Mesendoderm (in vitro differentiated cells): ENCODE data around the gene AK5.

ENCODE experiments used
- DNase-seq: peaks from one replicate; pipeline ENCODE4 v3.0.0; 2013
- H2AK5ac ChIP-seq: 2 replicates; pipeline ENCODE4 v1.6.1; 2013; ENCODE audit warnings: low read length, inconsistent platforms
- H2BK120ac ChIP-seq: 2 replicates; pipeline ENCODE4 v1.6.1; 2013; ENCODE audit warnings: low read depth, mild to moderate bottlenecking, low read length, moderate library complexity, mixed read lengths
- H2BK15ac ChIP-seq: replicated peaks from 2 replicates; pipeline ENCODE4 v1.6.1; 2013; ENCODE audit warnings: low read depth, mild to moderate bottlenecking, moderate library complexity
- H2BK5ac ChIP-seq: 2 replicates; pipeline ENCODE4 v1.6.1; 2013; ENCODE audit warnings: low read length, inconsistent platforms
- H3K18ac ChIP-seq: 2 replicates; pipeline ENCODE4 v1.6.1; 2013; ENCODE audit warnings: mild to moderate bottlenecking, low read length, mixed read lengths
- H3K23ac ChIP-seq: one replicate; pipeline ENCODE4 v1.6.1; 2013; ENCODE audit warnings: low read length
- H3K27ac ChIP-seq: 2 replicates; pipeline ENCODE4 v1.5.1; 2013; ENCODE audit warnings: low read depth, mild to moderate bottlenecking, inconsistent platforms, low read length, moderate library complexity
- H3K27me3 ChIP-seq: 2 replicates; pipeline ENCODE4 v1.6.1; 2013; ENCODE audit warnings: low read length, control low read depth, mild to moderate bottlenecking, inconsistent platforms; ENCODE audit not compliant: insufficient read depth, poor library complexity
- H3K36me3 ChIP-seq: 2 replicates; pipeline ENCODE4 v1.6.1; 2013; ENCODE audit warnings: low read length, inconsistent platforms; ENCODE audit not compliant: control insufficient read depth, insufficient read depth
- H3K4ac ChIP-seq: one replicate; pipeline ENCODE4 v1.6.1; 2013; ENCODE audit warnings: low read depth, mild to moderate bottlenecking, low read length, moderate library complexity
- H3K4me1 ChIP-seq: 2 replicates; pipeline ENCODE4 v1.6.1; 2013; ENCODE audit warnings: low read depth, low read length, inconsistent platforms; ENCODE audit not compliant: control insufficient read depth
- H3K4me2 ChIP-seq: 2 replicates; pipeline ENCODE4 v1.6.1; 2013; ENCODE audit warnings: low read length
- H3K4me3 ChIP-seq: 2 replicates; pipeline ENCODE4 v1.5.1; 2013; ENCODE audit warnings: mild to moderate bottlenecking, low read length
- H3K56ac ChIP-seq: one replicate; pipeline ENCODE4 v1.6.1; 2013; ENCODE audit warnings: low read length
- H3K79me1 ChIP-seq: 2 replicates; pipeline ENCODE4 v1.6.1; 2013; ENCODE audit warnings: low read length, inconsistent platforms
- H3K79me2 ChIP-seq: 2 replicates; pipeline ENCODE4 v1.6.1; 2013; ENCODE audit warnings: mild to moderate bottlenecking, low read length; ENCODE audit not compliant: control insufficient read depth, insufficient read depth
- H3K9ac ChIP-seq: 2 replicates; pipeline ENCODE4 v1.6.1; 2013; ENCODE audit warnings: low read length, inconsistent platforms
- H4K5ac ChIP-seq: one replicate; pipeline ENCODE4 v1.6.1; 2013; ENCODE audit warnings: low read length
- H4K8ac ChIP-seq: one replicate; pipeline ENCODE4 v1.6.1; 2013; ENCODE audit warnings: low read depth, mild to moderate bottlenecking, control low read depth, low read length, moderate library complexity
- WGBS: extraction: QIAGEN DNeasy Blood & Tissue Kit; methylation state at CpG from one replicate; pipeline ENCODE4 v1.1.7; 2013; ENCODE audit warnings: low lambda C conversion rate, missing lambda C conversion rate; ENCODE audit not compliant: insufficient coverage; ENCODE audit errors: extremely low coverage; 5-methylcytosine and 5-hydroxymethylcytosine counted together

AK5 gene

GRCh38 chr1:77395051-77395450 lies 113.2 kb downstream of the AK5 start:
- no peak for DNase-seq
- Histone ChIP-seq H3K79me1 (no peaks in the 10 kb centered on the region), H3K36me3 (no peaks in the 10 kb centered on the region), H4K5ac (no peak overlapping the region), H3K4me2 (no peak overlapping the region), H2BK120ac (no peak overlapping the region), H3K4ac (no peak overlapping the region), H3K23ac (no peak overlapping the region), H3K4me3 (no peak overlapping the region), H4K8ac (no peak overlapping the region), H3K18ac (no peak overlapping the region), H2BK5ac (no peak overlapping the region), H3K79me2 (no peaks in the 10 kb centered on the region), H3K56ac (no peak overlapping the region), H2AK5ac (no peak overlapping the region), H3K9ac (no peak overlapping the region), H2BK15ac (no peak overlapping the region), H3K27ac (no peak overlapping the region), H3K27me3 (no peaks in the 10 kb centered on the region), H3K4me1 (no peaks in the 10 kb centered on the region)

- no peaks in the 10 kb centered on the region for H3K4me1 ChIP-seq
- no peak for DNase-seq
- H3K4me2 ChIP-seq, result no peak overlapping the region
- no peak overlapping the region for H3K18ac ChIP-seq
- no peak overlapping the region for H3K4me3 ChIP-seq
- H3K23ac ChIP-seq, result no peak overlapping the region
- no peak overlapping the region for H2AK5ac ChIP-seq
- H4K8ac ChIP-seq, result no peak overlapping the region
- no peak overlapping the region for H3K56ac ChIP-seq
- no peak overlapping the region for H3K27ac ChIP-seq
- H2BK5ac ChIP-seq, result no peak overlapping the region
- no peaks in the 10 kb centered on the region for H3K79me1 ChIP-seq
- no peak overlapping the region for H3K4ac ChIP-seq
- no peak overlapping the region for H4K5ac ChIP-seq
- no peaks in the 10 kb centered on the region for H3K36me3 ChIP-seq
- H3K79me2 ChIP-seq, result no peaks in the 10 kb centered on the region
- H3K27me3 ChIP-seq, result no peaks in the 10 kb centered on the region
- H2BK120ac ChIP-seq, result no peak overlapping the region
- no peak overlapping the region for H3K9ac ChIP-seq
- WGBS, result no CpG with 5 or more reads among the region's 3 CpGs
- no peak overlapping the region for H2BK15ac ChIP-seq
Measured at GRCh38 chr1:77398152-77398551, 116.3 kb downstream of the AK5 start.

- no CpG with 5 or more reads among the region's 6 CpGs for WGBS
- Histone ChIP-seq H3K9ac (no peak overlapping the region), H3K36me3 (no peaks in the 10 kb centered on the region), H3K4ac (no peak overlapping the region), H4K8ac (no peak overlapping the region), H3K79me2 (no peaks in the 10 kb centered on the region), H3K56ac (no peak overlapping the region), H2AK5ac (no peak overlapping the region), H3K23ac (no peak overlapping the region), H3K4me1 (no peaks in the 10 kb centered on the region), H2BK15ac (no peak overlapping the region), H3K79me1 (no peaks in the 10 kb centered on the region), H3K18ac (no peak overlapping the region), H3K27ac (no peak overlapping the region), H2BK120ac (no peak overlapping the region), H2BK5ac (no peak overlapping the region), H3K27me3 (no peaks in the 10 kb centered on the region), H4K5ac (no peak overlapping the region), H3K4me2 (no peak overlapping the region), H3K4me3 (no peak overlapping the region)
- no peak for DNase-seq
Measured at GRCh38 chr1:77399250-77400086, 117.6 kb downstream of the AK5 start.

GRCh38 chr1:77400781-77401180 lies 119.0 kb downstream of the AK5 start:
- Histone ChIP-seq H3K27me3 (no peaks in the 10 kb centered on the region), H3K79me1 (no peaks in the 10 kb centered on the region), H2BK120ac (no peak overlapping the region), H3K4ac (no peak overlapping the region), H3K4me3 (no peak overlapping the region), H2BK15ac (no peak overlapping the region), H3K9ac (no peak overlapping the region), H4K8ac (no peak overlapping the region), H3K23ac (no peak overlapping the region), H3K18ac (no peak overlapping the region), H3K4me1 (no peaks in the 10 kb centered on the region), H3K79me2 (no peaks in the 10 kb centered on the region), H2BK5ac (no peak overlapping the region), H3K56ac (no peak overlapping the region), H3K36me3 (no peaks in the 10 kb centered on the region), H4K5ac (no peak overlapping the region), H3K4me2 (no peak overlapping the region), H2AK5ac (no peak overlapping the region), H3K27ac (no peak overlapping the region)
- no CpG with 5 or more reads among the region's 2 CpGs for WGBS
- DNase-seq, result no peak

GRCh38 chr1:77401384-77401783 lies 119.6 kb downstream of the AK5 start:
- no peak overlapping the region for H3K4me2 ChIP-seq
- no peak for DNase-seq
- H3K18ac ChIP-seq, result no peak overlapping the region

GRCh38 chr1:77405186-77405585 lies 123.4 kb downstream of the AK5 start:
- Histone ChIP-seq H2BK15ac (no peak overlapping the region), H3K4ac (no peak overlapping the region), H3K9ac (no peak overlapping the region), H3K27me3 (no peaks in the 10 kb centered on the region), H3K4me3 (no peak overlapping the region), H3K4me1 (no peaks in the 10 kb centered on the region), H3K4me2 (no peak overlapping the region), H3K27ac (no peak overlapping the region), H3K79me1 (no peaks in the 10 kb centered on the region), H4K8ac (no peak overlapping the region), H3K18ac (no peak overlapping the region), H3K79me2 (no peaks in the 10 kb centered on the region), H4K5ac (no peak overlapping the region), H3K23ac (no peak overlapping the region), H3K56ac (no peak overlapping the region), H2AK5ac (no peak overlapping the region), H2BK120ac (no peak overlapping the region), H3K36me3 (no peaks in the 10 kb centered on the region), H2BK5ac (no peak overlapping the region)
- WGBS, result no CpG with 5 or more reads among the region's 4 CpGs
- no peak for DNase-seq

More at GRCh38 chr1:77401384-77401783, 119.6 kb downstream of the AK5 start:
- Histone ChIP-seq H3K79me1 (no peaks in the 10 kb centered on the region), H2BK5ac (no peak overlapping the region), H3K4me3 (no peak overlapping the region), H3K27me3 (no peaks in the 10 kb centered on the region), H3K9ac (no peak overlapping the region), H3K56ac (no peak overlapping the region), H3K4me1 (no peaks in the 10 kb centered on the region), H3K27ac (no peak overlapping the region), H3K4ac (no peak overlapping the region), H3K79me2 (no peaks in the 10 kb centered on the region), H4K8ac (no peak overlapping the region), H2BK120ac (no peak overlapping the region), H3K23ac (no peak overlapping the region), H4K5ac (no peak overlapping the region), H3K36me3 (no peaks in the 10 kb centered on the region), H2AK5ac (no peak overlapping the region), H2BK15ac (no peak overlapping the region)
- WGBS, result no CpG with 5 or more reads among the region's 2 CpGs
